GM21447 (cell line): ENCODE data around the gene OCEL1.
A peak's percentile ranks its signal among the peaks of the same experiment; 100 is the strongest.

ENCODE experiments used
- ATAC-seq: cut with Tn5 transposase; IDR thresholded peaks from one replicate; pipeline ENCODE4 v1.9.1; 2021; ENCODE audit not compliant: unreplicated experiment

OCEL1 gene

GRCh38 chr19:17209126-17210036 is 16.6 kb upstream of the OCEL1 start:
- ATAC-seq: no peak

GRCh38 chr19:17210296-17210695 is 15.7 kb upstream of the OCEL1 start:
- ATAC-seq: no peak

- no peak for ATAC-seq
These were observed 14.2 kb upstream of the OCEL1 start for GRCh38 chr19:17211547-17212446.

GRCh38 chr19:17213334-17213733 is 12.7 kb upstream of the OCEL1 start:
- ATAC-seq: no peak

GRCh38 chr19:17214508-17215126 is 11.4 kb upstream of the OCEL1 start:
- no peak for ATAC-seq

- peak; percentile 79 for ATAC-seq
These were observed 10.7 kb upstream of the OCEL1 start, which contains the start of gene USE1 for GRCh38 chr19:17215127-17215971. USE1 (plus strand) TSS chr19:17215357; CDS start chr19:17215406, 49 bp downstream.

- no peak for ATAC-seq
These were observed 9.9 kb upstream of the OCEL1 start for GRCh38 chr19:17216058-17216670.

GRCh38 chr19:17219286-17219685 is 6.7 kb upstream of the OCEL1 start:
- ATAC-seq: no peak

GRCh38 chr19:17220207-17220758 is 5.7 kb upstream of the OCEL1 start:
- ATAC-seq: no peak

- no peak for ATAC-seq
These were observed 973 bp upstream of the OCEL1 start for GRCh38 chr19:17225053-17225452.

- no peak for ATAC-seq
These were observed 1.9 kb downstream of the OCEL1 start for GRCh38 chr19:17227798-17228367.

- no peak for ATAC-seq
These were observed 3.9 kb downstream of the OCEL1 start for GRCh38 chr19:17229890-17230289.

GRCh38 chr19:17232258-17232657 is 6.2 kb downstream of the OCEL1 start:
- ATAC-seq: no peak

- peak; percentile 57 for ATAC-seq
These were observed 8.9 kb downstream of the OCEL1 start for GRCh38 chr19:17234911-17235299.

GRCh38 chr19:17235300-17235970 is 9.4 kb downstream of the OCEL1 start:
- ATAC-seq: peak; percentile 50

GRCh38 chr19:17235971-17236777 is 10.1 kb downstream of the OCEL1 start:
- no peak for ATAC-seq

- no peak for ATAC-seq
These were observed 11.0 kb downstream of the OCEL1 start for GRCh38 chr19:17236811-17237543.
